GM13977 (cell line): ENCODE data around the gene FSIP1.

Source experiments
- DNase-seq: peaks from one replicate; pipeline ENCODE4 v3.0.0; 2012; ENCODE audit warnings: low spot score
- CTCF ChIP-seq: IDR thresholded peaks from 2 replicates; pipeline ENCODE4 v1.5.1; 2012; ENCODE audit warnings: mild to moderate bottlenecking, control low read depth; ENCODE audit not compliant: insufficient read depth; ENCODE audit errors: extremely low read depth, missing control alignments
- in situ Hi-C: fragments of 300-500 bp; cut with MboI; formaldehyde crosslinking; loops from one replicate; pipeline ENCODE4 v1.12.0; 2022; ENCODE audit warnings: low sequenced_read_pairs, low pct_unique_long_range_greater_than_20kb, mixed read lengths, inconsistent platforms; ENCODE audit not compliant: unreplicated experiment

The FSIP1 gene

GRCh38 chr15:39640665-39641064 lies 142.0 kb downstream of the FSIP1 start:
- no peak for TF ChIP-seq CTCF

GRCh38 chr15:39639037-39639436 lies 143.6 kb downstream of the FSIP1 start:
- TF ChIP-seq CTCF: no peak
- in situ Hi-C loops: no loop called here
- DNase-seq: no peak

More at GRCh38 chr15:39640665-39641064, 142.0 kb downstream of the FSIP1 start:
- in situ Hi-C loops: no loop called here
- no peak for DNase-seq

GRCh38 chr15:39638041-39638440 lies 144.6 kb downstream of the FSIP1 start:
- in situ Hi-C loops: no loop called here
- no peak for DNase-seq
- TF ChIP-seq CTCF: no peak

- DNase-seq: no peak
- TF ChIP-seq CTCF: no peak
- in situ Hi-C loops: no loop called here
Measured at GRCh38 chr15:39631357-39631756, 151.3 kb downstream of the FSIP1 start.

GRCh38 chr15:39629906-39630305 lies 152.7 kb downstream of the FSIP1 start:
- no peak for DNase-seq
- TF ChIP-seq CTCF: no peak
- in situ Hi-C loops: no loop called here

- no peak for DNase-seq
- no peak for TF ChIP-seq CTCF
- in situ Hi-C loops: no loop called here
Measured at GRCh38 chr15:39629371-39629770, 153.3 kb downstream of the FSIP1 start.
